Fibroblast of the conjunctiva (primary cell): ENCODE data around the gene IL1R2.
"Not testable (repeated sequence)": the region's sequence is repeated elsewhere in the genome, so short reads cannot be mapped to it uniquely, and the experiment has no call there.

Source experiments
- DNase-seq: peaks from one replicate; pipeline ENCODE4 v3.0.0-alpha.2; 2010; ENCODE audit warnings: low read depth

IL1R2 gene

DNA sequence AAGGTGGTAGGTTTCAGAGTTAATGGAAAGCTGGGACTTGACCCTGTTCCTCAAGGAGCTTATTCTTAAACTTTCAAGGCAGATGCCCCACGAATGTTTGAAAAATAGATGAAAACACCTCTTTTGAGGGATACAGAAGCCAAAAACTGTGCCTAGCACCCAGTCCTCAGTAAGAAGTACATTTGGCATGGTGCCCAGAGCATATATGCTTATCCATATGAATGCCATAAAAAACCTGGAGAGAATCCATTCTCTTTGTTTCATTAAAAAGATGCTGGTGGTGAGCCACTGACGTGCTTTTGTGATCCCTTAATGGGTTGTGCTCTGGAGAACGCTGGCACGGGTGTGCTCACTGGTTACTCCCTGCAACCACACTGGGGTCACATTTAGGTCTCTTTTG is 69.0 kb downstream of the IL1R2 start:
- DNase-seq: no peak

DNA sequence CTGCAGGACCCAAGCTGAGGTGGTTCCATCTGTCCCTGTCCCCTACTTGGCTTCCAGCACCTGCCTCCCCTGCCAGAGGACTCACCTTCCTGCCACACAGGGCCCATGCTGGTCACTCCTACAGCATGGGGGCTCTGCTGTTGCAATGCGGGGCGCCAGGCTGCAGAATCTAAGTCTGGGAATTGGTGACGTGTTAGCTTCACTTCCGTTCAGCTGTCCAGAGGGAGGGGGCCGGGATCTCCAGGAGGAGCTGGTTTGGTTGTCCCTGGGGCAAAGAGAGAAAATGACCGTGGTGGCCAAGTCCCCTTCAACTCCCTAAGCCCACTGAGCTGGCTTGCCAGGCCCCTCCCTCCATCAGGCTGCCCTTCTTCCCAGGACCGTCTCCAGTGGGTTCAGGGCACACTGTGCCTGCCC is 69.5 kb downstream of the IL1R2 start:
- DNase-seq: no peak

DNA sequence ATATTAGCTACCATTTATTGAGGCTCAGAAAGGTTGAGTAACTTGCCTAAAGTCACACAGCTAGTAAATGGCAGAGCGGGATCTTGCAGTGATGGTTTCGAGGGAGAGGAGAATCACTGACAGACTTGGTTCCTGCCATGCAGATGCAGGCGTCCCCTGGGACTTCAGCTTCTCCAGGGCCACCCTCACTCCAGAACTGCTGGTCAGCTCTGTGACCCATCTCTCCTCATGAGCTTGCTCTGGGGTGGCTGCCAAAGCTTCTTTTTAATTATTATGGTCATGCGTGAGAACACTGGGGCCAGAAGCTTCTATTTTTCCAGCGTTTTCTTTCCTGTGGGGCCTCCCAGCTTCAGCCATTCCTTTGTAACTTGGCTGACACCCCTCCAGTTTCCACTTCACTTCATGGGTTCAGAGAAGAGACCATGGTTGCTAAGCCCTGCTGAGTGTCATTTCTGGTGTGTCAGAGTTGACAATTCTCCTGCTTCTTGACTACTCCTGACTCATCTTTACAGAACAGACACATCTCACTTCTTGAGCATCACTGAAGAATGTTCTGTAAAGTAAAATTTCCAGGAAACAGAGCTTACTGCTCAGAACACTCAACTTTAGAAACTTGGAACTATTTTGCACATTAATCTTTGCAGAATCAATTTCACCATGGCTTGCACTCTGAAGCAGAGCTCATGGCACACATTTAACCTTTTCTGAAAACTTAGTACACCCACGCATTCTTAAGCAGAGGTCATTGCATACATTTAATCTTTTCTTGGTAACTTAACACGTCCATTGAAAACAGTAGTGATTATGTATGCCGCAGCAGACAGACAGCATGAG is 70.4 kb downstream of the IL1R2 start:
- DNase-seq: peak; percentile 77

DNA sequence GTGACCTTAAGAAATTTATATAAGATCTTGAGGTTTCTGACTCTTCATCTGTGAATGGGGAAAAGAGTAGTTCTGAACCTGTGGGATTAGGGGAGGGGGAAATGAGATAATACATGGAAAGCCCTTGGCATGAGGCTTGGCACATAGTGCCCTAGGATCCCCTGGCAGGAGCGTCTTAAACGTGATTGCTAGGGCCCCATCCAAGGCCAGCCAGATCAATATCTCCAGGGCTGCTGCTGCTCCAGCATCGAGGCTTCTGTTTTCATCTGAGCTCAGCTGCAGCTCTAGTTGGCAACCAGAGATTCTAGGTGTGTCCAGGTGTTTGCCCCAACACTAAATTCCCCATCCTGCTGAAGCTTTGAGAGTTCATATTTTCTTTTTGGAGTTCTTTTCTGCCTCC is 71.0 kb downstream of the IL1R2 start:
- DNase-seq: no peak

DNA sequence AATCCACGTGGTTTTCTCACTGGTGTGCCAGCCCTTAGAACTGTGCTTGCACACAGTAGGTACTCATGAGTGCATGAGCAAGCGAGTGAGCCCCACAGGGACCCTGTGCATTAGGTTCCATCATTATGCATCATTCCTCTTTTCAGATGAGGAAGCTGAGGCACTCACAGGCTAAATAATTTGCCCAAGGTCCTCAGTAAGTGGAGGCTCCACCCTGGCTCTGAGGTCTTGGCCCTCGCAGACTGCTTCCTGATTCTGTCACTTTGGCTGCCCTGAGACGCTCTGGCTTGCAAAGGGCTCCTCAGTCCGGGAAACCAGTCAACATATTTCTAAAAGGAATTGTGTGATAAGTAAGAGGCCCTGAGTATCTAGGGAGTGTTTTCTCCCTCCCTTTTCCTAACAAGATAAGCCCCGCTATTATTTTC is 71.7 kb downstream of the IL1R2 start:
- no peak for DNase-seq

DNA sequence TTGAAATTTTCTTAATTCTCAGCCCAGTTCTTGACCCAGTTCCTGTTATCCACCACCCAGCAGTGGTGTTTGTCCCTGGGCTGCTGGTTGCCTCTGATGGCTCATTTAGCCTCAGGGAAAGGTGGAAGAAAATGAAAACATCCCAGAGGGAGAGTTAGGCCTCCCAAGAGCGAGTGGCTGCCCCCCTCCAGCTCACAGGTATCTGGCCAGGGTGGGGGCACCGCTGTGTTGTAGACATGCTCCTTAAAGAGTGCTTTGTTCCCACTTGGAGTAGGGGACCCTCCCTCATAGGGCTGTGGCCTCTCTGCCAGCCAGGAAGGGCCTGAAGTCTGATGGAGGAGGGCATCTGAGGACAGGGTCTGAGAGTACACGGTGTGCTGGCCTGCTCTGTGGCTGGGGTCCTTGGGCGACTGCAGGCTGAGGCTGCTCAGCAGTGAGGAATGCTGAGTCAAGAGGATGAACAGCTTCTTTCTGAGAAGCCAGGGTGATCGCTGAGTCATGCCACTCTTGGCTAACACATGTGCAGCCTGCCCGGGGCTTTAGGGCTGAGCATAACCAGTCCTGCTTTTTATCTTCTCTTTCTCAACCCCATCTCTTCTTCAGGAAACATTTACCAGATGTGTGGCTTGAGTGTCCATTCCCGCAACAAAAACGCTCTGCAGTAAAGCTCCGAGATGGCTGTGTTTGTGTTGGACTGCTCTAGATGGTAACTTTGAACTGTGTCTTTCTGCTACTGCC is 72.3 kb downstream of the IL1R2 start:
- DNase-seq: peak; percentile 99

DNA sequence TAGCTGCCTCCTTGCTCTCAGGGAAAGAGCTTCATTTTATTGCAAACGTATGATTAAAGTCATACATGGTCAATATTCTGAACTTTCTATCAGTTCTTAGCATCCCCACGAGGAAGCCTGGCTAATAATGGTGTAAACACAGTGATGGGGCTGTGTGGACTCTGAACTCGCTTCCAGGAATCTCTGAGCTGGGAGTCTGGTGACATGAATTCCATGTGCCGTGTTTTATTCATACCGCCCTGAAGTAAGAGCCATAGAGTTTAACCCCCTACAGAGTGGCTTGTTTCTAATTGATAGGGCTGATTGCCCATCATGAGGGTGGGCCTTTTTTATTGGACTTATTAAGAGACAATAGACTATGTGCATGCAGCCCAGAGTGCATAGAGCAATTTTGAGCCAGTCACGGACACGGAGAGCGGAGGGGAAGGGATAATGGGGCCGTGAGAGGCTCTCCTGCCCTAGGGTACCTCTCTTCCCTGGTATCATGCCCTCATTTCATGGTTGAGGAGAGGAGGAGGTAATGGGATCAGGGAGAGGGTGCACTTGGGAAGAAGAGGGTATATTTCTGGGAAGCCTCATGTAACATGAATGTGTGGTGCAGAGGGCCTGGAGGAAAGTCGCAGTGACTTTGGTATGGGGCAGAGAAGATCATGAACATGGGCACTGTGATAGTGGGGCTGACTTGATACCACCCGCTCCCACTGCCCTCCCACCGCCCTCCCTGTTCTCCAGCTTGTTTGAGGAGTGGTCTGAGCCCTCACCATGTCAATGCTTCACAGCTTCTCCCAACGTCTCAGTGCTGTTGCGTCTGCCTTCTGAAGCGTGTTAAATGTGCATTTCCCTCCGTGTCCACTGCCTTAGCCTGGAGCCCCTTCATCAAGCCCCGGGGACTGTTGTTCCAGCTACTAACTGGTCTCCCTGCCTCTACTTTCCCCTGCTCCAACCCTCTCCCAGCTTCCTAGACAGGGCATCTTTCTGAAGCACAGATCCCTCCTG is 73.2 kb downstream of the IL1R2 start:
- DNase-seq: no peak

DNA sequence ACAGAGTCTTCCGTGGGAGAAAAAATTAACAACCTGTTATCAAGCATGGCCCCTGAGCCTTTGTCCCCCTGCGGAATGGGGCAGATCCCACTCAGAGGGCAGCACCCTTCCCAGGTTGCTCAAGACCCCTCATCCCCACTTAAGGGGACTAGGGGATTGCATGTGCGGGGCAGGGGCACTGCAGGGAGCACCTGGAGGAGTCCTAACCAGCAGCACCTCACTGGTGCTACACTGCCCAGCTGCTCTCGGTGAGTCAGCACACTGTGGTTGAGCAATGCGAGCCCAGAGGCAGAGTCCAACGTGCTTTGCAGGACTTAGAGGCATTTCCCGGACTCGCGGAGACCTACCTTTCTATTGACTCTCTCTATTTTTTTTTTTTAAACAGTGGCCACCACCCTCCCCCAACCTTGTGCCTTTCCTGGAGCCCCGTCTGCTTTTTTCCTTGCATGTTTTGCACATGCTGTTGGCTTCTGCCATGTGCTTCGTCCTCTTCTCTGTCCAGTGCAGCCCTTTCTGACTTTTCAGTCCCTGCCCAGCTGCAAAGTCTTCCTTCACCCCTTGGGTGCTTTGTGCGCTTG is 74.0 kb downstream of the IL1R2 start:
- peak; percentile 83 for DNase-seq

DNA sequence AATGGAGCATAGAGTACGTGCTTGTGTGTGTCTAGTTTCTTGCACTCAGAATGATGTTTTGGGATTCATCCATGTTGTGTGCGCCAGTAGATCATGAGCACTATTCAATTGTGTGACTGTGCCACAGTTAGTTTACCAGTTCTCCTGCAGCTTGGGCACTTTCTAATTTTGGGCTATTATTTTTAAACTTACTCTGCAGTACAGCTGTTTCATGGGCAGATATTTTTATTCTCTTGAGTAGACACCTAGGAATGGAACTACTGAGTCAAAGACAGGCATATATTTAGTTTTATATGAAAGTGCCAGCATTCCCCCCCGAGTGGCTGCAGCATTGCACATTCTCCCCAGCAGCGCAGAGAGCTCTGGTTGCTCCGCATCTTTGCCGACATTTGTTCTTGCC is 74.8 kb downstream of the IL1R2 start:
- no peak for DNase-seq

DNA sequence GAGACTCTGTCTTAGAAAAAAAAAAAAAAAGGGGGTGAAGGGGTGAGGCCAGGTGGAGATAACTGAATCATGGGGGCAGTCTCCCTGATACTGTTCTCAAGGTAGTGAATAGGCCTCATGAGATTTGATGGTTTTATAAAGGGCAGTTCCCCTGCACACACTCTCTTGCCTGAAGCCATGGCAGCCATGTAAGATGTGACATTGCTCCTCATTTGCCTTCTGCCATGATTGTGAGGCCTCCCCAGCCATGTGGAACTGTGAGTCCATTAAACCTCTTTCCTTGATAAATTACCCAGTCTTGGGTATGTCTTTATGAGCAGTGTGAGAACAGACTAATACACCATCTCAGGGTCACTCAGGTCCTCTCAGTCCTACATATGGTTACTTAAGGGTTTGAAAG is 76.4 kb downstream of the IL1R2 start:
- not testable (repeated sequence) for DNase-seq

DNA sequence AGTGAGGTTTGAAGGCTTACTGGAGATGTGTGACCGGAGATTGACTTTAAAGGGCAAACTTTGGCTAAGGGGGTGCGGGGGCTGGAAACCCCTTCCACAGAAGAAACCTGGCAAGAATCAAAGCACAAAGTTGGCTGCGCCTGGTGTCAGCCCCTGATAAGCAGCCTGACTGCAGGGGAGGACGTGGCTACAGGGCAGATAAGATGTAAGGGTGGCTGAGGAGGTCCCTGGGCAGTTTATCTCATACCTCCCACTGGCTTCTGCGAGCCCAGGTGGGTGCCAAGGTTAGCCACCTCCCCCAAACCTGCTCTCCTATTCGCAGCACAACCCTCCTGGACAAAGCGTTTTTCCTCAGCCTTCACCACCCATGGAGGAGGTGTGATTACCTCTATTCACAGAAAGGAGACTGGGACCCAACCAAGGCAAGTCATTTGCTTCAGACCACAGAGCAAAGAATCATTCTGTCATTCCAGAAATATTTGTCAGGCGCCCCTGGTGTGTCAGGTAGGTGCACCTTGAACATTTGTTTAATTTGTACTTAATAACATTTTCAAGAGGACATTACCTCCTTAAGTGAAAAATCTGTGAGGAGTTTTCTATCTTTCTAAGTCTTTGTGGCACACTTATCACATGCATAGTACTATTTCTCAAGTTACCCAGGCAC is 77.7 kb downstream of the IL1R2 start:
- DNase-seq: no peak

DNA sequence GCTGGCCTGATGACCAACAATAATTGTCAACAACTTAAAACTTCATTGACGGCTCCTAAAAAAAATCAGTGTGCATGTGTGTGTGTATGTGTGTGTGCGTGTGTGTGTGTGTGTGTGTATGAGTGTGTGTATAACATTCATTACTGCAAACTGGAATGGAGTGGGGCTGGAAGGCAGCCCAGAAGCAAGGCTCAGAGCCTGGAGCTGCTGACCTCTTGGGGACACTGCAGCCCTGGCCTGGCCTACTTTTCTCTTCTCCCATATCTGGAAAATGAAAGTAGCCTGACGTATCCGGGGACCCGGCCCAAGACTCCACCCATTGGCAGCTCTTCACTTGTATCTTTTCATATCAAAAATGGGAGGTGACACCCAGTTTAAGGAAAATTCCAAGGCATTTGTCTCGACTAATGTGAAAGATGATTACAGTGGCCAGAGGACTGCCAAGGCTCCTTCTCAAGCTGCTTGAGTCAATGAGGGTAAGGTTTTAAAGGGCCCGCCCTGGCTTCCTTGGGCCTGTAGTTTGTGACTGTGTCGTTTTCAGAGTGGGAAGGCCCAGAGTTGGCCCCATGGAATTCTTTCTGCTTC is 78.4 kb downstream of the IL1R2 start:
- peak; percentile 80 for DNase-seq

DNA sequence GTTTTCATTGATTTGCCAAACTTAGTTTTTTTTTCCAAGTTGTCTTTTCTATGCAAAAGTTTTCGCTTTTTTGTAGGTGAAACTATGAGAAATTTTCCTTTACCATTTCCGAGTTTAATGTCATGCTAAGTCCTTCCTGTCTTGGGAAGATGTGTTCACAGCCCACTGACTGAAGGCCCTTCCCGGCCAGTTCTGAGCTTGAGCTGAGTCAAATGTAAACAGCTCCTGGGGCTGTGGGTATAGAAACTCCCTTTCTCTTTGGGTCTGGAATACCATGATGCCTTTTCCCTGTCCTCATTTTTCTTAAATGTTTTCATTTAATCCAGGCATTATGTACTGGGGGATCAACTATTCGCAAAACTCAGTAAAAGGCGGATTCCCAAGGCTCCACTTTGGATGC is 81.0 kb downstream of the IL1R2 start:
- no peak for DNase-seq

DNA sequence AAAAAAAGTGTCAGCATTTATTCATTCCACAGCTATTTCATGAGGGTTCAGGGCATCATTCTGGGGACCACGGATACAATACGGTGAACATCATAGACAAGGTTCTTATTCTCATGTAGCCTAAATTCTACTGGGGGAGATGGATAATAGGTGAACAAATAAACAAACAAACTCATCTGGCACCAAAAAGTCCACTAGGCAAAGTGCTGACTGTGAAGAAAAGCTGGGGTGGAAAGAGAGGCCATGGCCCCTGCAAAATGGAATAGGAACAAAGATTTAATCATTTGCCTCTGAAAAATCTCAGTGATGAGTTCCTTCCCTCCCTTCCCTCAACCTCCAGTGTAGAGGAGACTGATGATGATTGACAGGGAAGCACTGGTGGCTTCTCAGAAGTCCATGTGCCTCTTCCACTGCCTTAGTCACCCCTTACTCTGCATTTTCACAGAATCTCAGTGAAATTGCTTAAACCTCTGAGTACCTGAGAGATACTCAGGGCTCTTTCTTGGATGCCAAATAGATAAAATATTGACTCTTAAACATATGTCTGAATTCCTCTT is 81.5 kb downstream of the IL1R2 start:
- DNase-seq: no peak

DNA sequence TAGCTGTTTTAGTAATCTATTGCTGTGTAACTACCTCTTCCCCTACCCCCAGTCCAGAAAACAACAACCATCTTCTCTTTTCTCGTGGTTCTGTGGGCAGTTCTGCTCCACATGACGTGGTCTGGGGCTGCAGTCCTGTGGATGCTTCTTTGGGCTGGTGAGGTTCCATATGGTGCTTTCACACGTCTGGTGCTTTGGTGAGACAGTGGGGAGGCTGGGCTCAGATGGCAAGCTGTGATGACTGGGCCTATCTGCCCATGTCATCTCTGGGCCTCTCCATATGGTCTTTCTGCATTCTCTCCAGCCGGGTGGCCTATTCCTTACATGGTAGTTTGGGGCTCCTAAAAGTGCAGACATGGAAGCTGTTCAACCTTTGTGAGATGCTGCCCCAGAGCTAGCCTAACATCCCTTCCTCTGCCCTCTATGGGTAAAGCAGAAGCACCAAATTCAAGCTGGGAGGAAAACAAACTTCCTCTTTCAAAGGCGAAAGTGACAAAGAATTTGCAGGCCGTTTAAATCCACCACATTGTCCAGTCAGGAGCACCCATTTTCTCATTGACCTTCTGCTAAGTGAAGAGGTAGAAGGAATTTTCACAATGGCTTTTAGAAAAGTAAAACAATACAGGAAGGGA is 82.5 kb downstream of the IL1R2 start:
- no peak for DNase-seq

DNA sequence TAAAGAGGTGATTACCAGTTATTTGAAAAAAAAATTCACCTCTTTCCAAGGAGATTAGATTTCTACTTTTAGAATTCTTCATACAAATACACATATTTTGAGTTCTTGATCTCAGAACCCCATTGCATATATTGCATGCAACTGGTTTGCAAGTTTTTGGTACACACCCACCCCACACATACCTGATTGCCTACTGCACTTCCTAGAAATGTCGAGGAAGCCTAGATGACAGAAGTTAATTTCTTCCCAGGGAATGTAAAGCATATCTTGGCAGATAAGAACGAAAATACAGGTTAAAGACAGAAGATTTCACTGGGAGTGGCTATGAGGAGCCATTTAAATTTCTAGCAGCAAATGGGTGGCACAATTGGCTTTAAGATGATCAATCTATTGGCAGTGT is 83.7 kb downstream of the IL1R2 start:
- no peak for DNase-seq

DNA sequence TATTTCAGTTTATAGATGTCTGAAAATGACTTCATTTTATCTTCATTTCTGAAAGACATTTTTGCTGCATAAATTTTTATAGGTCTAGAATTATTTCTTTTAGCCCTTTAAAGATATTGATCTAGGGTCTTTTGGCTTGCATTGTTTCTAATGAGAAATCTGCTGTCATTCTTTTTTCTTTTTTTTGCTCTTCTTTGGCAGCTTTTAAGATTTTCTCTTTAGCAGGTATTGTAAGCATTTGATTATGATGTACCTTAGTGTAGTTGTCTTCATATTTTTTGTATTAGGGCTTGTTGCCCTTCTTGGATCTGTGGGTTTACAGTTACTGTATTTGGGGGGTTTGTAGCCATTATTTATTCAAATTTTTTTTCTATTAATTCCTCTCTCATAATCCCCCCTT is 84.8 kb downstream of the IL1R2 start:
- no peak for DNase-seq
